ENCODE data around the gene ZNF236.
A peak's percentile ranks its signal among the peaks of the same experiment; 100 is the strongest.

The ZNF236 gene

DNA sequence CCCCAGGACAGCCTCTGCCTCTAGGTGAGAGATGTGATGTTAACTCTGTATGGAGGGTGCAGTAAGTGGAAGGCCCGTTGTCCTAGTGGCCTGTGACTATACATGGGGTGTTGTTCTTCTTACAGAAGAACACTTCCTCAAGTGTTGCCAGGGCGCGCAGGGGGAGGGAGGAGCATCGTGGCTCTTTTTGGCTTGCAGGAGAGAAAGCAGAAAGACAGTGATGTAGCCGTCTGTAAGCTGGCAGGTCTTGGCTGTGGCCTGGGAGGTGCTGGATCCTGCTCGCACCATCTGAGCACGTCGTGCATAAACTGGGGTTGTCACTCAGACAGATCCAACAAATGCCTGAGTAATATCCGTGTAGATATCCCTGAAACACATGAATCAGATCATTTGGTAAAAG is 44.3 kb downstream of the ZNF236 start:
- no peak for DNase-seq

DNA sequence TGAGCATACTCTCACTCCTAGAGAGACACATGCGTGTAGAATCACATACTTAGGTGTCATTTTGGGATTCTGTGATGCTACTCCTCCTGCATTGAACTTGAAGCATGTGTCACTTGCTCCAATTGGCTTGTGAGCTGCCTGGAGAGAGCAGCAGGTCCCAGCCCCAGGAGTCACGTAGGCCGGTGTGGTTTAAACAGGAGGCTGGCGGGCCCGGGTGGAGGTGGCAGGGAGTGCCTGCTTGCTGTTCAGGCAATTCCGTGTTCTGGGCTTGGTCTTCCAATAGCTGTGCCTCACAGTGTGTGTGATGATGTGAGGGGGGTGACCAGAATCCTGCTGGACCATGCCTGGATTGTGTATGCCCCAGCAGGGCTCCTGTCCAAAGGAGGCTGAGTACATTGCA is 51.0 kb downstream of the ZNF236 start:
- DNase-seq, result no peak

DNA sequence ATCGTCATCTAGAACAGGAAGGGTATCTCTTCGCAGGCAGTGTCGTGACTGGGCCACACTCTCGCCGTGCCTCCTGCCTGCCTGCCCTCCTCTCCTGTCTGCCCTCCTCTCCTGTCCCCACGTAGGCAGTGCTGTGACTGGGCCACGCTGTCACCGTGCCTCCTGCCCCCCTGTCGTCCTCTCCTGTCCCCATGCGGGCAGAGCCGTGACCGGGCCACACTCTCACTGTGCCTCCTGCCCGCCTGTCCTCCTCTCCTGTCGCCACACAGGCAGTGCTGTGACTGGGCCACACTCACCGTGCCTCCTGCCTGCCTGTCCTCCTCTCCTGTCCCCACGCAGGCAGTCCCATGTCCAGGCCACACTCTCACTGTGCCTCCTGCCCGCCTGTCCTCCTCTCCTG is 51.4 kb downstream of the ZNF236 start:
- DNase-seq, result no peak

DNA sequence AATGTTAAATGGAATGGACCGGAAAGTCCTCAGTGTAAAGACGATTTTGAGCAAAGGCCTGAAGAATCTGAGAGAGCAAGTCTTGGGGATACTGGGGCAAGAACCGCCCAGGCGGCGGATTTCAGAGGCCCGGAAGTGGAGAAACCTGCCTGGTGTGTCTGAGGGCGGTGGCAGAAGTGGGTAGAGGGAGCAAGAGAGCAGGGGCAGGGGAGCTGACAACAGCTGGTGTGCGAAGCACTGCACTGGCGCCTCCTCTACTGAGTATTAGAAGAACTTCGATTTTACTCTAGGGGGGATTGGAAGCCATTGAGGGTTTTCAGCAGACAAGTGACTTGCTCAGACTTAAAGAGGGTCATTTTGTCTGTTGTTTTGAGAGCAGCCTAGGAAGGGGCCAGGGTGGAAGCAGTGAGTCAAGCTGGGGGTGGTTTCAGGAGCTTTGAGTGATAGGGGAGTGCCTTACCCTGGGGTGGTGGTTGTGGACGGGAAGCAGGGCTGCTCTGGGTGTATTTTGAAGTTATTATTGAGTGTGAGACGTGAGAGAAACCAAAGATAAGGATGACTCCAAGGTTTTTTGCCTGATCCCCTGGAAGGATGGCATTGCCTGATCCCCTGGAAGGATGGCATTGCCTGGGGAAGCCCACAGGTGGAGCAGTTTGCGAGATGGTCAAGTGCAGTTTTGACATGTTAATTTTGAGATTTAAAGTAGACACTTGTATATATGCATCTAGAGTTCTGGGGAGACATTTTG is 52.5 kb downstream of the ZNF236 start:
- no peak for DNase-seq

DNA sequence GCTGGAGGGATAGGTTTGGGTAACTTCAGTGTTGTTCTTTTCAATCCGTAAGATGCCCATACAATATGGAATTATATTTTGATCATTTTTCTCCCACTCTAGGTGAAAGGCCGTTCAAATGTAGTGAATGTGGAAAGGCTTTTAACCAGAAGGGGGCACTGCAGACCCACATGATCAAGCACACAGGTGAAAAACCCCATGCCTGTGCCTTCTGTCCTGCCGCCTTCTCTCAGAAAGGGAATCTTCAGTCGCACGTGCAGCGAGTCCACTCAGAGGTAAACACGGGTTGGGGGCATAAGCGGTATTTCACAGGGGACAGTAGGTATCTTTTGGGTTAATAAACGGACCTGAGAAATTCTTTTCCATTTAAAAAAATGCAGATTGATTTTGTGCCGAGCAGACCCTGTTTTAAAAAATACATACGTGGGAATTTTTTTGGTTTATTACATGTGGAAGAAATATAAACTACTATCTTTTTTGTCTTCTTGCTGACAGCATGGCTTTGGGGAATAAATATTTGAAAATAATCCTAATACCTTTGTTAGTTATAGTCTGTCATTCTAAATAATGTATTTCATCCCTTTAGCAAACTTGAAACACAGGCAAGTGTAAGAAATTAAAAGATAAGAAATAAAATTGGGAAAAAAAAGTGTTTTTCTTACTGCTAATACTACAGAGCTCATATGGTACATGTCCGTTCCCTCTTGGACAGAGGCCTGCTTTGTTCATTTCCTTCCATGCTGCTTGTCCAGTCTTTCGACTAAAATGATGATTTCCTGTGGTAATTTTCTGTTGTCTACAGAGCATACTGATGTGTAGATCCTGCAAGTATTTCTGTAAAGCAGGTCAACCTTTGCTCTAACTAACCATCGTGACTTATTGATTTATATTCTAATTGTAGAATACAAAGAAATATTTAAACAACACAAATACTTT is 53.3 kb downstream of the ZNF236 start:
- DNase-seq, result peak; percentile 15 to 77

DNA sequence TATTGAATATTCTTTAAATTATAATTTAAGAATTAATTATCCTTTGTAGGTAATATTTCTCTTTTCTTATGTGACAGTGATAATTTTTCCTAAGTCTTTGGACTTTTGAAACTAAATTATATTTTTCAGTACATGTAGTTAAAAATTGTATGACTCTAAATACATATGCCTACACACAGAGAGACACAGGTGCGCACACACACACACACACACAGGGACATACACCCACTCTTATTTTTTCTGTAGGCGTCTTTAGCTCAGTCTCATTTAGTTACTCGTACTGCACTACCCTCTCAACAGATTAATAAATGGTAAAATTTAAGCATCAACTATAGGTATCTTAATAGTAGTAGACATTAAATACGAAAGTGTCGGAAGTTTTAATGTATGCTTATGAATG is 56.1 kb downstream of the ZNF236 start:
- no peak for DNase-seq

DNA sequence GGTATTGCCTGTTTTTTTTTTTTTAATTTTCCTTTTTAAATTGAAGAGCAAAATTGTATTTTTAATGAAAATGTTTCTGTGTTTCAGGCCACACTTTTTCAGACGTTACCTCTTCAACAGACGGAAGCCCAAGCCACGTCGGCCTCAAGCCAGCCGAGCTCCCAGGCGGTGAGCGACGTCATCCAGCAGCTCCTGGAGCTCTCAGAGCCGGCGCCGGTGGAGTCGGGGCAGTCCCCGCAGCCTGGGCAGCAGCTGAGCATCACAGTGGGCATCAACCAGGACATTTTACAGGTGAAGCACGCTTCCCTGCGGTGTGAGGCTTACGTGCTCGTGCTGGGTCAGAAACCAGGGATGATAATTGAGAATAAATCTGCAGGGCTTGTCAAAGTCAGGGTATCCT is 57.7 kb downstream of the ZNF236 start:
- DNase-seq, result no peak

DNA sequence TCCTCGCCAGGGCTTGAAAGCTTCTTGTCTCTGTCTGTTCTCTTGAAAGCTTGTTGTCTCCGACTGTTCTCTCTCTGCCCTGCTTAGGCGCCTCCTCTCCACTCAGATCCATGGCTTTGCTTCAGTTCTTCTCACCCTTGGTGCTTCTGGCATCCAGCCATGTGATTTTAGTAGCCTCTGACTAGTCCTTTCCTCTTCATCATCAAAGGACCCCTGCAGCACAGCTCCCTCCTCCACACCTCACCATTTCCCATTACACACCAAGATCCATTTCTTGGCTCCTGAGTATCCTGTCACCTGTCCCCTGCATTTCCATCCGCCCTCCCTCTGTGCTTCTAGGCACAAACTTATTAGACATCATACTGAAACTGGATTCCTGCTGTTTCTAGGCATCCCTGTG is 59.4 kb downstream of the ZNF236 start:
- DNase-seq, result no peak

DNA sequence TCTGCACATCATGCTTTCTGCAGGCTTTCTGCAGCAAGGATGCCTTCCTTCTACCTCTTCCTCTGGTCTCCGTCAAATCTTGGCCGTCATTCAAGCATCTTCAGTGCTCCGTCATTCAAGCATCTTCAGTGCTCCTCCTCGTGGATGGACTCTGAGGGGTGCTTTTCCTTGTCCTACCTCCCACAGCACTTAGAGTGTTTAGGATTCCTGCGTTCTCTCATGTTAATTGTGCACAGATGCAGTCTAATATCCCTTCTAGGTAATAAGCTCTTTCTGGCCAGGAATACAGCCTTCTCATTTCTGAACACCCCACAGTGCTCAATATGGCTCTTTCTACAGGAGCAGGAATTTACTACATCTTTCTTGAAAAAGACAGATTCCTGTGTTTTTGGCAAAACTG is 59.8 kb downstream of the ZNF236 start:
- no peak for DNase-seq

DNA sequence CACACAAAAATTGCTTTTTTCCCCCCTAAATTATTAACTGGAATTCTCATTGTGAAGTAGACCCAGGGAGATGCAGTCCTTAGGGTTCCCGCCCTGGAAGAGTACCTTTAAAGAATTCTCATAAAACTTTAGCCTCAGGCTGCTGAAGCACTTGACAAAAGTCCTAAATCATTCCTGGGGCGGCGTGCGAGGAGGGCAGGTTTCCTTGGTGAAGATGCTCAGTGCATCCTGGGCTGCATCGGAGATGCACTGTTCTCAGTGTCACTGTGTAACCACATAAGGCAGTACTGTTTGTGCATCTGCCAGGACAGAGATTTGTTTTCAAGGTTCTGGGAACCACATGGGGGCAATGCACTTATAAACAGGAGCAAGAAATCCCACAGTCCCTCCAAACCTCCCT is 62.6 kb downstream of the ZNF236 start:
- DNase-seq, result no peak

DNA sequence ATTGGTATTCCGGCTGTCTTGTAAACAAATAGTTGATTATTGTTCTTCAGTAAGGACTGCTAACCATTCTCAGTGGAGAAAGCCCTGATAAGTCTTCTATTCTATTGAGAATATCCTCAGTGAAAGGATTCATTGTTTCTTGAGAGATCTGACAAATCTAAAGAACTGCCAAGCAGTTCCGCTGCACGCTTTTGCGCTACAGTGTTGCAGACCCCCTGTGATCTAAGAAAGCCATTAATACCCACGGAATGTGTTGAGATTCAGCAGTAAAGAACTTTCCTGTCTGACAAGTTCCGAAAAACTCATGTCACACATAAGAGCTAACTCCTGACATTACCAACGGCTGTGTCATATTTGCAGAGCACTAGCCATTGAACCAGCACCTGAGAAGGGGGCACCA is 63.8 kb downstream of the ZNF236 start:
- no peak for DNase-seq

DNA sequence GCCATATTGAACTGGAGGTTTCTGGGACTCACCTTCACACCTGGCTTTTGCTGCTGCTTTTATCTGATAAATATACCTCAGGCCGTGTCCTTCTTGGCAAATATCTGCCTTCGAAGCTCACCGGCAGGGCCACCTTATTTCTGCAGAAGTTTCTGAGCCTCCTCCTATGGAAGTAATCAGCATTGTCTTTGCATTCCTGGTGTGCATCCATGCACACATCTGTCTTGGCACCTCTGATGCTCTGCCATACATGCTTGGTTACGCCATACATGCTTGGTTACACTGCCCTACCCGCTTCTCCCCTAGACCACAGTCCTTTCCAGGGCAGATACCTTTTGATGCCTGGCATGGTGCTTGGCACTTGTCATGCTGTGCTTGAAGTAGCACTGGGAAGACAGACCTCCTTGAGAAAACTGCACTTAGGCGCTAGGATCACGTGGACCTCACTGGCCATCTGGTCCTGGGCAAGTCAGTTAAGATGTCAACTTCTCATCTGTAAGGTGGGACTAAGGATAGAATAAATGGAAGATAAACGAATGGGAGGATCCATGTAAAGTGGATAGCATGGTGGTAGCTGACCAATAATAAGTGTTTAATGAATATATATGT is 66.8 kb downstream of the ZNF236 start:
- no peak for DNase-seq

DNA sequence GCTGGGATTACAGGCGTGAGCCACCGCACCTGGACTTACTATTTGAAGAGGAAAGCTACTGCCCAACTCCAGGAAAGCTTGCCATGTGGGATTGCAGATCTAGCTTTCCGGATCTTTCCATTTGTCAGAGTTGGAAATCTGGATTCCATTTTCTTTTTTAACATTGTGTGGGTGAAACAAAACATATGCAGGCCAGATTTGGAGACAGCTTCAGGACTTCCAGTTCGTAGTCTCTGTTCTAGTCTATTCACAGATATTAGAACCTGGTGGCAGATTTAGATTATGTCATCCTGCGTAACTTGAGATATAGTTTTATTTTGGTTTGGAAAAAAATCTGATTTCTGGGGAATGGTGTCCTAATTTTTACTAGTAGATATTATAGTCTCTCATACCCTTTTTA is 70.5 kb downstream of the ZNF236 start:
- no peak for DNase-seq

DNA sequence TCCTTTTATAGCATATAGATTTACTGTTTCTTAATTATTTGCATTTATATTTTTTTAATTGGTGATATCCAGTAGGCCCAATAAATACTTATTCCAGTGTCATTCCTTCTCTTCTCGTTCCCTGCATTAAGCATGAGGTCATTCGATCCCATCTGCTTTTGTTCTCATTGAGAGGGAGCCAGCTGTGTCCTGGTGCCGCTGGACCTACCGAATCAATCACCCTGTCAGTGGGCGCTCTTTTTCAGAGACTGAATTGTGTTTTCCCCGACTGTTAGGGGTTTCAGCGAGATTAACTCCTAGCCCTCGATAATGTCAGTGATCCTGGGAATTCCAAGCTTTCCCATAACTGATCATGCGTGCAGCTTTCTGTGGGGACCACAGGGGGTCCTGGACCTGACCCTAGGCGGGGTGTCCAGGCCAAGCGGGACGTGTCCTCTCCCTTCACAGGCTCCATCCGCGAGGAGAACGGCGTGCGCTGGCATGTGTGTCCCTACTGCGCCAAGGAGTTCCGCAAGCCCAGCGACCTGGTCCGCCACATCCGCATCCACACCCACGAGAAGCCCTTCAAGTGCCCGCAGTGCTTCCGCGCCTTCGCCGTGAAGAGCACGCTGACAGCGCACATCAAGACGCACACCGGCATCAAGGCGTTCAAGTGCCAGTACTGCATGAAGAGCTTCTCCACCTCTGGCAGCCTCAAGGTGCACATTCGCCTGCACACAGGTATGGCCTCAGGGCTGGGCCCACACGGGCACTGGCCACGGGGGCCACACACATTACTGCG is 72.4 kb downstream of the ZNF236 start:
- no peak for DNase-seq

DNA sequence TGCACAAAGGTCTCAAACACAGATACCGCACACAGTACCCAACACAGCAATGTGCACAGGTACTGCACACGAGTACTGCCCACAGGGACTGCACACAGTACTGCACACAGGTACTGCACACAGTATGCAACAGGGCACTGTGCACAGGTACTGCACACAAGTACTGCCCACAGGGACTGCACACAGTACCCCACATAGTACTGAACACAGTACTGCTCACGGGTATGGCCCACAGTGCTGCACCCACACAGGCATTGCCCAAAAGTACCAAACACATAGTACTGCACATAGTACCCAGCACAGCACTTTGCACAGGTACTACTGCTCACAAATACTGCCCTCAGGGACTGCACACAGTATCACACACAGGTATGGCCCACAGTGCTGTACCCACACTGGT is 73.1 kb downstream of the ZNF236 start:
- DNase-seq, result no peak

DNA sequence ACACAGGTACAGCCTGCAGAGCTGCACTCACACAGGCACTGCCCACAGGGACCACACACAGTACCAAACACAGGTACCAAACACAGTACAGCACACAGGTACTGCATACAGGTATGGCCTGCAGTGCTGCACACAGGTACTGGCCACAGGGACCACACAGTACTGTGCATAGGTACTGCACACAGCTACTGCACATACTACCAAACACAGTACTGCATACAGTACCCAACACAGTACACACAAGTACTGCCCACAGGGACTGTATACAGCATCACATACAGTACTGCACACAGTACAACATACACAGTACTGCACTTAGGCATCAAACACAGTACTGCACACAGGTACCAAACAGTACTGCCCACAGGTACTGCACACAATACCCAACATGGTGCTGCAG is 74.3 kb downstream of the ZNF236 start:
- DNase-seq, result no peak

DNA sequence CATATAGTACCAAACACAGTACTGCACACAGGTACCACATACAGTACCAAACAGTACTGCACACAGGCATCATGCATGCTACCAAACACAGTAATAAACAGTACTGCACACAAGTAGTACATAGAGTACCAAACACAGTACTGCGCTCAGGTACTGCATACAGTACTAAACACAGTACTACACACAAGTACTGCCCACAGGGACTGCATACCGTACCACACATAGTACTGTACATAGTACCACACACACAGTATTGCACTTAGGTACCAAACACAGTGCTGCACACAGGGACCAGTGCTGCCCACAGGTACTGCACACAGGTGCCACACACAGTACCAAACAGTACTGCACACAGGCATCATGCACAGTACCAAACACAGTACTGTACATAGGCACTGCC is 74.9 kb downstream of the ZNF236 start:
- DNase-seq, result no peak

DNA sequence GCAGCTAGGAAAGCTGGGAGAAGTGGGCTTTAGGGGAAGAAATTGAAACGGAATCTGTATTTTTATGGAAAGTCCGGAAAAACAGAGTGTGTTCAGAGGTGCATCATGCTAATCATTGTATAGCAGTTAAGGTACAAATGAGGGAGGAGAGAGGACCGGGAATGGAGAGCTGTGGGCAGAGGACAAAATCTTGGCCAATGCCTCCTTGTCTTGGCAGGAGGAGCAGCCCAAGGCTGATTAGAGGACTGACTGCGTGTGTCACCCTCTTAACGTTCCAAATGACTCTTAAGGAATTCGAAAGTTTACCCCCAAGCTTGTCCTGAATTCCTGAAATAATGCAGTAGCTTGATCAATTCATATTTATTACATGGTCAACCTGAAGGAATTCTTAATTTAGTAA is 81.0 kb downstream of the ZNF236 start:
- no peak for DNase-seq

DNA sequence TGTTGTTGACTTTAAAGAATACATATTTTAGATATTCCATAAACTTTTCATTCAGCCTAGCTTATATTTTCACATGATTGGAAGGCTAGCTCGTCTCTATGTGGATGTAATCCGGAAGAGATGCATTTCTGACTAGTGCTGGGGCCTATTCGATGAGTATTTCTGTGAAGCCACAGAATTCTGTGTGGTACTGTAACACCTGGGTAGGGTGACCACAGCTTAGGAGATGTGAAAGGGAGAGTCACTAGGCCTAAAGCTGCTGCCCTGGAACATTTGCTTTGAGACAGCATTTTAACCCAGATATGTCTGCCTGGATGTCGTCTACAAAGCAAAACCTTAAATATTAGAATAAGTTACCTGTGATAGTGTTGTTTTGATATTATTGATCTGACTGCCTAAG is 83.5 kb downstream of the ZNF236 start:
- no peak for DNase-seq

DNA sequence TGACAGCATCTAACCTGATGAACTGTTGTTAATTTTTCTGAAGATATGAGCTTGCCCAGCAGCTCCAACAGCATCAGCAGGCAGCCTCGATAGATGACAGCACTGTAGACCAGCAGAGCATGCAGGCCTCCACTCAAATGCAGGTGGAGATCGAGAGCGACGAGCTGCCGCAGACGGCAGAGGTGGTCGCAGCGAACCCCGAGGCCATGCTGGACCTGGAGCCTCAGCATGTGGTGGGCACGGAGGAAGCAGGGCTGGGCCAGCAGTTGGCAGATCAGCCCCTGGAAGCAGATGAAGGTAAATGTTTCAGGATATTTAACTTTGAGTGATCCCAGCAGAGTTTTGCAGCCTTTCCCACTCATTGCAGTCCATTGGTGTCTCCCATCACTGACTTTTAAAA is 85.9 kb downstream of the ZNF236 start:
- DNase-seq, result no peak

DNA sequence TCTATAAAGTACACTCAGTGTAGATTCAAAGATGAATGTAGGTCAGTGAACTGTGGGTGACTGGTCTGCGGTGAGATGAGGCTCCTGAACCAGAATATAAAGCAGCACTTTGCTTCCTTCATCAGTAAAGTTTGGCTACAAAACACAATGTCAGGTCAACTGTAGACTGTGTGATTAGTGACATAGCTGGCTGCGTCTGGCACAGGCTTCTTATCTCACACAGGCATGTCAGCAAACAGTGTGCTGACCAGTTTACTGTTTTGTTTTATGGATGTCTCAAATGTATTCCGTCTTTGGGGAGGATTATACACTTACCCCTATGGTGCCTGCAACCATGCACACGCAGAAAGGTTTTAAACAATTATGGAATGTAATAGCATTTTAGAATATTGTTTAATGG is 87.1 kb downstream of the ZNF236 start:
- DNase-seq, result no peak

DNA sequence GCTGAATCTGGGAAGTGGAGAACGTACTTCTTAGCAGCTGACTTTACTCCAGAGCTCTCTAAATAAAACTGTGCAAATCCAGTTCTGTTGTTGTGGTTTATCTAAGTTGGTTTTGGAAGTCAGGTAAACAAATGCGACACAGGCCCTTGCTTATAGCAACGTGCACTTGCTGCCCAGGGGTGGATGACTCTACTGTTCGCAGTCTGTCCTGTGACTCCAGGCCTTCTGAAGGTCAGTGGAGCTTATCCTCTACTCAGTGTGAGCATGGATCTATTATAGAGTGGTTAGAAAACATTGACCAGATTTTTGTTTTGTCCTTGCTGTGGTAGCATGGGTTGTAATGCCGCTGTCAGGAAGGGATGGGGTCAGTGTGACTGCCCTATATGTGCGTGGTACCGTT is 89.1 kb downstream of the ZNF236 start:
- no peak for DNase-seq

DNA sequence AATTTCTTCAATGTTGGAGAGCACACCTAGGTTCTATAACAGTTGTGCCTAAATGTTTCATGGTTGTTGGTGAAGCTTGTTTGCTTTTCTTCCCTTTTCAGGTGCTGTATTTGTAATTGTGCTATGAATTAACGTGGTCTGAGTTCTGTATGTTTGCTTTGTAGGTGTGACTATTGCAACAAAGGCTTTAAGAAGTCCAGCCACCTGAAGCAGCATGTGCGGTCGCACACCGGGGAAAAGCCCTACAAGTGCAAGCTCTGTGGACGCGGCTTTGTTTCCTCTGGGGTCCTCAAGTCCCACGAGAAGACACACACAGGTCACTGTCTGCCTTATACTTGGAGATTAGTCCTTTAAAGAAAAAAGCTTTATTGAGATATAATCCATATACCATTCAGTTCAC is 91.2 kb downstream of the ZNF236 start:
- peak in 1 of 2 experiments; percentile 4 for DNase-seq

All from NCI-H526 (cell line).